K562 treated with DMSO at 1 percent for 4 hours (cell line): ENCODE data around the gene ZGLP1. TPM values are rescaled to one million over a fixed set of nuclear protein-coding genes. Genes with fewer than 3 reads are reported as not detected.

ENCODE experiments used
- total RNA-seq: library from RNA; unstranded; fragments of 300-600 nt; gene quantifications from 2 replicates; pipeline ENCODE4 v1.2.3, GENCODE V29; 2022; ENCODE audit not compliant: insufficient read depth

ZGLP1 gene
- 6.8 and 13.6 TPM in 2 replicates for total RNA-seq

GRCh38 chr19:10309423-10309822 lies at the start of gene ZGLP1:
Gene ZGLP1, minus strand, starts transcription at chr19:10309815.

GRCh38 chr19:10339380-10339960 lies 29.9 kb upstream of the ZGLP1 start, which contains the start of gene ICAM3:
Gene ICAM3, minus strand, starts transcription at chr19:10339624. Its CDS starts 10 bp downstream, at chr19:10339614.

GRCh38 chr19:10332965-10333757 lies 23.5 kb upstream of the ZGLP1 start, which contains the start of gene RAVER1:
Gene RAVER1, minus strand, starts transcription at chr19:10333529. Its CDS starts 22 bp downstream, at chr19:10333507.

GRCh38 chr19:10315335-10316214 lies 6.0 kb upstream of the ZGLP1 start, which contains the start of gene FDX2:
Gene FDX2, minus strand, starts transcription at chr19:10316015. Its CDS starts 19 bp downstream, at chr19:10315996.

GRCh38 chr19:10289836-10290356 lies 19.7 kb downstream of the ZGLP1 start, which contains the start of gene ICAM5:
Gene ICAM5, plus strand, starts transcription at chr19:10289952. Its CDS starts 92 bp downstream, at chr19:10290044.

GRCh38 chr19:10286803-10287737 lies 22.5 kb downstream of the ZGLP1 start, which contains the start of gene ICAM4:
Gene ICAM4, plus strand, starts transcription at chr19:10286955. Its CDS starts 58 bp downstream, at chr19:10287013.

GRCh38 chr19:10270616-10271394 lies 38.8 kb downstream of the ZGLP1 start, which contains the start of gene ICAM1:
Gene ICAM1, plus strand, starts transcription at chr19:10271120. Its CDS starts 40 bp downstream, at chr19:10271160.

Other genes with a start within 250 kb of the ZGLP1 start
- 19.4 and 25.1 TPM in 2 replicates for gene SHFL, start 223.5 kb downstream of the ZGLP1 start, total RNA-seq
- 0.76 TPM in 1 of 2 replicates, not detected in the other for gene ANGPTL6, start 207.1 kb downstream of the ZGLP1 start, total RNA-seq
- 22.8 and 35.9 TPM in 2 replicates for gene PPAN, start 203.5 kb downstream of the ZGLP1 start, total RNA-seq
- gene P2RY11, start 198.1 kb downstream of the ZGLP1 start, total RNA-seq, result 10.7 and 16.4 TPM in 2 replicates
- gene EIF3G, start 189.9 kb downstream of the ZGLP1 start, total RNA-seq, result 345 and 378 TPM in 2 replicates
- gene DNMT1, start 114.9 kb downstream of the ZGLP1 start, total RNA-seq, result 140 and 183 TPM in 2 replicates
- 1.7 and 1.9 TPM in 2 replicates for gene S1PR2, start 78.5 kb downstream of the ZGLP1 start, total RNA-seq
- 128 and 153 TPM in 2 replicates for gene MRPL4, start 57.6 kb downstream of the ZGLP1 start, total RNA-seq
- gene ICAM1, start 38.7 kb downstream of the ZGLP1 start, total RNA-seq, result 42.4 and 49.5 TPM in 2 replicates
- gene ICAM4, start 22.9 kb downstream of the ZGLP1 start, total RNA-seq, result 87.1 and 92.6 TPM in 2 replicates
- 37.0 and 39.1 TPM in 2 replicates for gene ICAM5, start 19.9 kb downstream of the ZGLP1 start, total RNA-seq
- 27.8 and 42.6 TPM in 2 replicates for gene FDX2, start 6.2 kb upstream of the ZGLP1 start, total RNA-seq
- gene RAVER1, start 23.7 kb upstream of the ZGLP1 start, total RNA-seq, result 60.1 and 84.3 TPM in 2 replicates
- gene ICAM3, start 29.8 kb upstream of the ZGLP1 start, total RNA-seq, result 8.1 and 15.6 TPM in 2 replicates
- gene TYK2, start 70.8 kb upstream of the ZGLP1 start, total RNA-seq, result 128 and 144 TPM in 2 replicates
- 266 and 284 TPM in 2 replicates for gene CDC37, start 93.7 kb upstream of the ZGLP1 start, total RNA-seq
- 8.9 and 20.3 TPM in 2 replicates for gene PDE4A, start 110.7 kb upstream of the ZGLP1 start, total RNA-seq
- 50.6 and 59.5 TPM in 2 replicates for gene KEAP1, start 193.5 kb upstream of the ZGLP1 start, total RNA-seq
- gene S1PR5, start 207.6 kb upstream of the ZGLP1 start, total RNA-seq, result not detected in 2 replicates
- gene ATG4D, start 234.1 kb upstream of the ZGLP1 start, total RNA-seq, result 64.0 and 67.0 TPM in 2 replicates